DMS 273 treated with DMSO at 0.1 percent for 48 hours (cell line): ENCODE data around the gene RPH3AL.
"Not testable (repeated sequence)": the region's sequence is repeated elsewhere in the genome, so short reads cannot be mapped to it uniquely, and the experiment has no call there.

Experiments used
- DNase-seq: peaks from one replicate; lab custom pipeline; 2025; lab: John Stamatoyannopoulos, UW

The RPH3AL gene

GRCh38 chr17:226108-227077, 126.2 kb downstream of the RPH3AL start:
- no peak for DNase-seq

- no peak for DNase-seq
These were observed 127.1 kb downstream of the RPH3AL start for GRCh38 chr17:225551-225950.

DNA sequence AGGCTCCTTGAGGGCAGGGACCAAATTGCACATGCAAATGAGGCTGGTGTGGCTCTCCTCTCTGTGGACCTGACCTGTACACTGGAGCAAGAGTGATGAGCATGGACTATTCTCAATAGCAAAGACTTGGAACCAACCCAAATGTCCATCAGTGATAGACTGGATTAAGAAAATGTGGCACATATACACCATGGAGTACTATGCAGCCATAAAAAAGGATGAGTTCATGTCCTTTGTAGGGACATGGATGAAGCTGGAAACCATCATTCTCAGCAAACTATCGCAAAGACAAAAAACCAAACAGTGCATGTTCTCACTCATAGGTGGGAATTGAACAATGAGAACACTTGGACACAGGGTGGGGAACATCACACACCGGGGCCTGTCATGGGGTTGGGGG, 128.0 kb downstream of the RPH3AL start:
- not testable (repeated sequence) for DNase-seq

- DNase-seq, result no peak
These were observed 128.7 kb downstream of the RPH3AL start for GRCh38 chr17:223723-224471.

DNA sequence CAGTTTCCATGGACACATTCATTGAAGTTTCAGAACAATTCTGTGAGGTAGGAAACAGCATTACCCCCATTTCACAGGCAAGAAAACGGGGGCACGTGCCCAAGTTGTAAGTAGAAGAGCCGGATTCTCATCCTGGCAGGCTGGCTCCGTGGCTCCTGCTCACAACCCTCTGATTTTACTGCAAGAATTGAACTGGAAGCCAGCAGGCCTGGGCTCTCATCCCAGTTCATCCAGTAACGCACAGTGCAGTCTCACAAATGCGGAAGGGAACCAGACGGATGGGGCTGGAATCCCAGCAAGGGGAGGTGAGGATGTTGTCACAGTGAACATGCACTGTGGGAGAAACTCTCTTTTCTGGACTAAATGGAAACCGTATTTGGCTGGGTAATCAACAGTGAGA, 130.4 kb downstream of the RPH3AL start:
- DNase-seq, result no peak

DNA sequence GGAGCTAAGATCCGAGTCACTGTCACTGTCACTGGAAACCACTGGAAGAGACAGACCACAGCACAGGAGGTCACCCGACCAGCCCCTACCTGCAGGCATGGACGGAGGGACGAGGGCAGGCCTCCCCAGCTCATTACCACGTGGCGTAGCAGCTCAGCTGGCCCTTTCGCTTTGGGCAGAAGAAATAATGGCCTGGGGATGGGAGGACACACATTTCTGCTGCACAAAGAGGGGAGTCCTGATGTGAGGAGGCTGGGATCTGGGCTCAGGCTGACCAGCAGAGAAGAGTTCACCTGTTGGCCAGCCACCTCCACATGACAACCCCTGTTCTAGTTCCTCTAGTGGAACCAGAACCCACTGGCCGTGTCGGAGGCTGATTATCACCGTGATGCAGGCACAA, 132.9 kb downstream of the RPH3AL start:
- DNase-seq, result no peak

DNA sequence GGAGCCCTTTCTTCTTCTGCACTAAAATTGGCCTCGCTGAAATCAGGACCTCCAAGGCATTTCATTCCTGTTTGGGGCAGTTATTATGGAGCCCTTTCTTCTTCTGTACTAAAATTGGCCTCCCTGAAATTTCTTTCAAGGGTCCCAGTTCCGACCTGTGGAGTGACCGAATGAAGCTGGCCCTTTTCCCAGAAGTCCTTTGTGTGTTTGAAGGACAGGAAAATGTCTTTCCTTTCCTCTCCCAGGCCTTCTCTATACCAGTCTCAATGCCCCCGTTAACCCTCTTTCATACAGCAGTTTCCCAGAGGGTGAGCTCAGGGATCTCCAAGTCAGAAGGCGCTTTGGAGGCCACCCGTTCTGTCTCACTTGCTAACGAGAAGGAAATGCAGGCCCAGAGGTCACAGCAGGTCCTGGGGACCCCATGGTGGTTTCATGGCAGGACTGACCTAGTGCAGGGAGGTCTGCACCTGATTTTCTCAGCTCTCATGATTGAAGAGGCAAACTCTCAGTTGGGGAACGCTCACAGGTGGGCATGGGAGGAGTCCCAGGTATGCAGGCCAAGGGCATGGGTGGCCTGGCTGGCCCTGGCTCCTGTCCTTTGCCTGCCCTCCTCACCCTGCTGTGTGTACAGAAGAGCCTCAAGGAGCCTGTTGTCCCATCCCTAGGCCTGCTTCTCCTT, 134.0 kb downstream of the RPH3AL start:
- no peak for DNase-seq

DNA sequence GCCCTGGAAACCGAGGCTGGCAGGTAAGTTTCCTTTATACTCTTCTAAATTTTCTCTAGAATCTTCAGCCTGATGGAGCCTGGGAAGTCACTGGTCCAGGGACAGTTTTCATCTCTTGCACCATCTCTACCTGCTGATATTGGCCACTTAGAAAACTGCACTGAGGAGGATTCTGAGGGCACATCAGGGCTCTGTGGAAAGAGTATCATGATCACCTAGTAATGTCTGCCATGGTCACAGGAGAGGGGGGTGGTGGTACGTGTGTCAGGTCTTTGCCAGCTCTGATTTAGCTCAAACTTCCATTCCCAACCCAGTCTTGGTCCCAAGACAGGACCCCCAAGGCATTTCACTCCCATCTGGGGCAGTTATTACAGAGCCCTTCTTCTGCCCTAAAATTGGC, 136.0 kb downstream of the RPH3AL start:
- DNase-seq, result no peak

DNA sequence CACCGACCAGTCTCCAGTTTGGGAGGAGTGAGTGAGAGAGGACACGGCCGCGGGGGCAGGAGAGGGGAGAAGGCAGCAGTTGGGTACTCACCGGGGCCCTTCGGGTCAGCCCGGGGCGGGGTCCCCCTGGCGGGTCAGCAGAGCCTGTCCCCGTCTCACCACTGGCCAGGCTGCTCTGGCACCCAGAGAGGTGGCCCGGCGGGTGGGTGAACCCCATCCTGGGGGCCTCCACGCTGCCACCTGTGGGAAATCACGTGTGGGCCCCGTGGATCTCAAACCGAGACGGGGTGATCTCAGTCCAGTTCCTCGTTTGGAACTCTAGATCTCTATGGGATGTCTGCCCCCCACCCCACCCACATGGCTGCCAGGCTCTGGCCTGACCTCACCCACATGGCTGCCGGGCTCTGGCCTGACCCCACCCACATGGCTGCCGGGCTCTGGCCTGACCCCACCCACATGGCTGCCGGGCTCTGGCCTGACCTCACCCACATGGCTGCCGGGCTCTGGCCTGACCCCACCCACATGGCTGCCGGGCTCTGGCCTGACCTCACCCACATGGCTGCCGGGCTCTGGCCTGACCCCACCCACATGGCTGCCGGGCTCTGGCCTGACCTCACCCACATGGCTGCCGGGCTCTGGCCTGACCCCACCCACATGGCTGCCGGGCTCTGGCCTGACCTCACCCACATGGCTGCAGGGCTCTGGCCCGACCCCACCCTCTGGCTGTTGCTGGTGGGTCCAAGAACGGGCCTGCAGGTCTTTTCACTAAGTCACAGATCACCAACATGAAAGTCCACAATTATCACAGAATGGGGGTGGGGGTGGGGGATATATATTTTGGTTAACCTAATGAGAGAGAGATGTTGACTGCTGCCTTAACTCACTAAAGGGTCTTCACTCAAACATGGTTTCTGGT, 136.8 kb downstream of the RPH3AL start:
- not testable (repeated sequence) for DNase-seq

DNA sequence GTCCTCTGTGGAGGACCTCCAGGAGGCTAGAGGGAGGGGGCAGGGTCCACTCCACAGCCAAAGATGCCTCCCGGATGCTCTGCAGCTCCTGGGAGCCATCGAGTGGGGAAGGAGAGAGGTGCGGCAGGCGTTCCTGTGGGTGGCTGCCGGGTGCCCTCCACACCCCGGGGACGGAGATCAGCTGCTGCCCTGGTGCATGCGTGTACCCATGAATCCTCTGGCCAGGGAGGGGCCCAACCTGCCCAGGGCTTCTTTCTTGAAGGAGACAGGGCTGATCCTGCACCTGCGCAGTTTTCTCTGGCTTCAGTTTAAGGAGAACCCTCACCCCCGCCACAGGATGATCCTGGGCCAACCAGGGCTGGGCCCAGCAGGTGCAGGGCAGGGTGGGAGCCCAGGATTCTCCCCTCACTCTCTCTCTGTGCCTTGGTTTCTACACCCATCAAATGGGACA, 137.7 kb downstream of the RPH3AL start:
- DNase-seq, result no peak

GRCh38 chr17:213286-214105, 139.1 kb downstream of the RPH3AL start:
- no peak for DNase-seq

DNA sequence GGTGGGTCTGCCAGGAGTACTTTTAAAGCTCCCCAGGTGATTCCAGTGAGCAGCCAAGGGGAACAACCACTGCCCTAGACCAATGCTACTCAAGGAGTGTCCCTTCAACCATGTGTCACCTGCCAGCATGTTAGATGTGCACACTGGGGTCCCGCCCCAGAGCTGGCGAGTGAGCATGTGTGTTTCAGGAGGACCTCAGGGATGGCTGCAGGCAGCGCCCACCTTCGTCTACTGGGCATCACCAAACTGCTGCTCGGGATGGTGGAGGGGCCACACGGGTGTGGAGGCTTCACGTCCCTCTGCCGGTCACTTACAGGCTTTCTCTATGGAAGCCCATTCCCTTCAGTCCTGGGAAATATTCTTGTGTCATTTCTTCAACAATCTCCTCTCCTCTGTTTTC, 142.2 kb downstream of the RPH3AL start:
- DNase-seq, result no peak

GRCh38 chr17:208429-208828, 144.2 kb downstream of the RPH3AL start:
- DNase-seq, result no peak

GRCh38 chr17:207775-208174, 144.8 kb downstream of the RPH3AL start:
- no peak for DNase-seq

DNA sequence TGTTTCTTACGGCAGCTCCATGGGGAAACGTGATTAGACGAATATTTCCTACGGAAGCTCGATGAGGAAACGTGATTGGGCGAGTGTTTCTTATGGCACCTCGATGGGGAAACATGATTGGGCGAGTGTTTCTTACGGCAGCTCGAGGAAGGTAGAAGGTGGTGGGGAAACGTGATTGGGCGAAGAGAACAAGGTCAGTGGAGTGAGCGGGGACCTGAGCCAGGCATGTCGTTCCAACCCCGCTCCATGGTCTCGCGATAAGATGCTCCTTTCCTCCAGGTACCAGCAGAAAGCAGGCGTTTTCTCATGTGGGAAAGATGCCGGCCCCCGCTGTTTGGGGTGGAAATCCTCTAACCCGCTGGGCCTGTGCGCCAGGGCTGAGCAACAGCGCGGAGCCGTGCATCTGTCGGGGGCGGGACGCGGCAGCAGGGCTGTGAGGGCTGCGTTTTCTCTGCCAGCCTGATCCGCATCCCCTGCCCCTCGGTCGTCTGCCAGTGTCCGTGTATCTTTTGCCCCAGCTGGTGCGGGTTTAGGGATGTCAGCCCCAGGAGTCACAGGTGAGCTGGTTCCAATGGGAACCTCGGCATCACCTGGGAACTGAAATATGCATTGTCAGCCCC, 145.6 kb downstream of the RPH3AL start:
- DNase-seq, result no peak

GRCh38 chr17:206484-206883, 146.1 kb downstream of the RPH3AL start:
- not testable (repeated sequence) for DNase-seq

GRCh38 chr17:205817-206216, 146.8 kb downstream of the RPH3AL start:
- no peak for DNase-seq

GRCh38 chr17:205148-205669, 147.4 kb downstream of the RPH3AL start:
- no peak for DNase-seq

DNA sequence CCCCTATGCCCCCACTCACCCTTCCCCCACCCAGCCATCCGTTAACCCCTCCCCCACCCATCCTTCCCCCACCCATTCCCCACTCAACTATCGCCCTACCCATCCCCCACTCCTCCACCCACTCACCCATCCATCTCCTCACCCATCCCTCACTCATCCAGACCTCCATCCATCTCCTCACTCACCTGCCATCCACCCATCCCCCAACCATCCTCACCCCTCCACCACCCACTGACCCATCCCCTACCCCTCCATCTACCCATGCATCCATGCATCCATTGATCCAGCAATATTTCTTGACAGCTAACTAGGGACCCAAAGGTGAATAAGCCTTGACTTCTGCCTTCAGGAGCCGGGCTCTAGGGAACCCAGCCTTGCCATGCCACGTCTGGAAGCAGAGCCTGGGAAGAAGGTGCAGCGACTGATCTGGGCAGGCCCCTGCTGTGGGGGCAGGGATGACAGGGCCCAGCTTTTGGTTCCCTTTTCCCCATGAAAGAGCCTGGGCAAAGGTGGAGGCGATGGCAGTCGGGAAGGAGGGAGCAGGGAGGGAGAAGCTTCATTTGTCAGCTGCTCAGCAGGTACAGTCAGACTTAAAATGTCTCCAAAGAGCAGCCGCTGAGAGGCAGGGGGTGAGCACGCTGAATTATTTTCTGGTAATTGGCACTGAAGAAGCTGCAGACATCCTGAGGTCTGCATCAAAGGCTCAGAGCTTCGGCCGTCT, 148.0 kb downstream of the RPH3AL start:
- DNase-seq, result no peak
